ENCODE measurements around the gene XIAP.
"Not testable (repeated sequence)": the region's sequence is repeated elsewhere in the genome, so short reads cannot be mapped to it uniquely, and the experiment has no call there.

The XIAP gene

DNA sequence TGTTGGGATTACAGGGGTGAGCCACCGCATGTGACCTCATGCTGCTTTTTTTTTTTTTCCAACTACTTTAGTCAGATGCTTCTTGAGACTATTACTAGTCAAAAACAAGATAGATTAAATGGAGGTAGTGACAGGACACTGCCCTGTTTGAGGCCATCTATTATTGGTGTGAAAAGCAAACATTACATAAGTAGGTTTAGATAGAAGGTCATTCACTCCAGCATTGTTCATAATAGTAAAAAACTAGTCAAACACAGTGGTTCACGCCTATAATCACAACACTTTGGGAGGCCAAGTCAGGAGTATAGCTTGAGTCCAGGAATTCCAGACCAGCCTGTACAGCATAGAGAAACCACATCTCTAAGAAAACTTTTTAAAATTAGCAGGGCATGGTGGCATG lies 16.3 kb downstream of the XIAP start:
- no peak for DNase-seq (ENCODE audit: low spot score)

DNA sequence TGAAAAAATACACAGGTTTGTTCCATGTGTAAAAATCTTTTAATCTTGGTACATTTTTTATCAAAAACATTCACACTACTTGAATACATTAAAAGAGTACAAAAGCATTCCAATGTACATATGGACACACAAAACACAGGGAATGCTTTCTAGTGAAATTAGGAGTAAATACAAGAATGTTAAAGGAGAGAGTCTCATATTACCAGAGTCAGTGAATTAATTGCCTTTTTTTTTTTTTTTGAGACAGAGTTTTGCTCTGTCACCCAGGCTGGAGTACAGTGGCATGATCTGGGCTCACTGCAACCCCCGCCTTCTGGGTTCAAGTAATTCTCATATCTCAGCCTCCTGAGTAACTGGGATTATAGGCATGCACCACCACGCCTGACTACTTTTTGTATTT lies 17.0 kb downstream of the XIAP start:
- no peak for DNase-seq (ENCODE audit: low spot score)

- DNase-seq (ENCODE audit: low spot score) = no peak
Measured at GRCh38 chrX:123878252-123878721, 18.4 kb downstream of the XIAP start.

DNA sequence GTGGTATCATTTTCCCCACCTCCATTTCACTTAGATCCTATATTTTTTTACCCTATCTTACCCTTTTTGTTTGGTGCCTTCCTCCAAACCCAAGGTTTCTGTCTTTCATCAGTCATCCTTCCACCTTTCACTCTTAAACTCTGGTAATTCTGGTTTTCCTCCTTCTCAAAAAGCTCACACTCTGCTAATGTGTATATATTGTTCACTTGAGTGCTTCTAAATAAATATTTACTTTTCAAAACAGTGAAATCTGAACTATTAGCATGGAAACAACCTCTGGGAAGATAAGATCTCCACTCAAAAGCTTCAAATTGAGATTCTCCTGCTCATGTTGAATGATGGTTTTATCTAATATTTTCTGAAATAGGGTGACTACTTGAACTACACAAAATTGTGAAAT lies 21.5 kb downstream of the XIAP start:
- DNase-seq (ENCODE audit: low spot score) = no peak

DNA sequence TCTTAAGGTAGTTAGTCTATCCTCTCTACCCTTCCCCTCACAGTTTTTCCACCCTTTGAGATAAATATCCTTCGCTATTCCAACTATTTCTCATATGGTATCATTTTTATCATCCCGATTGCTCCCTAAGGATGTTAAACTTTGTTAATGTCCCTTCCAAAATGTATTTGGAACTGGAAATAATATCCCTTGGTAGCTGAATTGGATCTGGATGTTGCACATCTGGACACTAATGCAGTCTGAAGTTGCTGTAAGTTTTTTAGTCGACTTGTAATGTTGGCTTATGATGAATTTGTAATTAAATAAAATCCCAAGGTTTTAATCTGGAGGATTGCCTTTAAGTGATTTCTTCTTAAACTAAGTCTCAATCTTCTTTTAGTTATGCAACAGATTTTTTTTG lies 22.5 kb downstream of the XIAP start:
- DNase-seq (ENCODE audit: low spot score) = no peak

- DNase-seq (ENCODE audit: low spot score) = peak; percentile 45
Measured at GRCh38 chrX:123884809-123885408, 25.1 kb downstream of the XIAP start.

GRCh38 chrX:123899701-123900100 lies 39.8 kb downstream of the XIAP start:
- DNase-seq (ENCODE audit: low spot score) = no peak

GRCh38 chrX:123903261-123903660 lies 43.4 kb downstream of the XIAP start:
- not testable (repeated sequence) for DNase-seq (ENCODE audit: low spot score)

DNA sequence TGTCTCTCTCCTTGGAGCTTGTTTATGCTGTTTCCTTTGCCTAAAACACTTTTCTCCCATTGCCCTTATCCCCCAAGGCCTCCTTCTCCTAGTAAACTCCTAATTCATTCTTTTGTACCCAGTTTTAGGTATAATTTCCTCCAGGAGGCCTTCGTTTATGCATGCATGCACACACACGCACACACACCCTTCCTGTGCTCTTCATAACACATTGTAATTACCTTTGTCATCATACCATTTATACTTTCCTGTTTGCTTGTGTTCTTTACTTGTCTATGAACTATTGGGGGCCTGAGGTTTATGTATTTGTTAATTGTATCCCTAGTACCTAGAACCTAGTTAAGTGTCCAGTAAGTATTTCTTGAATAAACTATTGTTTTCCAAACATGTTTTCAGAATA lies 45.5 kb downstream of the XIAP start:
- no peak for DNase-seq (ENCODE audit: low spot score)

- no peak for DNase-seq (ENCODE audit: low spot score)
Measured at GRCh38 chrX:123906557-123907316, 46.9 kb downstream of the XIAP start.

GRCh38 chrX:123909523-123909922 lies 49.7 kb downstream of the XIAP start:
- DNase-seq (ENCODE audit: low spot score) = no peak

GRCh38 chrX:123917069-123917468 lies 57.2 kb downstream of the XIAP start:
- DNase-seq (ENCODE audit: low spot score) = no peak

GRCh38 chrX:123918106-123918721 lies 58.4 kb downstream of the XIAP start:
- DNase-seq (ENCODE audit: low spot score) = no peak

DNA sequence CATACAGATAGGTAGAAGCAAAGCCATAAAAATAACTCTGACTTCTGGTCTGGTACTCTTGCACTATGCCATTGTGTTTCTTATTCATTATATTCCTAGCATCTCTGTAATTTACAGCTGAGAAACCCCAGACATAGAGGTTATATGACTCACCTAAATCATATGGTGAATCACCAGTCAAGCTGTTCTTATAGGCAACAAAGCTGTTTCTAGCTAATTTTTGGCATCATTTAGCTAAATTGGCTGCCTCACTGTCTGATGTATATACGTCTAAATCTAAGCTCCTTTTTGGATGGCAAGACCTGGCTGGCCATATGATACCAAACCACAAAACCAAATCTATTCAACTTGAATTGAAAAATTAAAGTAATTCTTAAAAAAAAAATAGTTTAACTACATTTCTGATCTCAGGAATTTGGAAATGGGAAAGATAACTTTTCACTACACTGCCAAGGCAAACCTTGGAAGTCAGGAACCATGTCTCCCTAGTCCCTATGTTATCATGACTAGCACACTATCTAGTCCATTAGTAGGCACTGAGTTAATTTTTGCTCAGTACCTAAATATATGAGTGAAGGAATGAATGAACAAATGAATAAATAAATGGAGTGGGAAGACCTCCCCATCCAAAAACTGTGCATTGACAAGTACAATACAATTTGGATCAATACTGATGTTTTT lies 60.4 kb downstream of the XIAP start:
- DNase-seq (ENCODE audit: low spot score) = no peak

- no peak for DNase-seq (ENCODE audit: low spot score)
Measured at GRCh38 chrX:123923211-123923610, 63.4 kb downstream of the XIAP start.

DNA sequence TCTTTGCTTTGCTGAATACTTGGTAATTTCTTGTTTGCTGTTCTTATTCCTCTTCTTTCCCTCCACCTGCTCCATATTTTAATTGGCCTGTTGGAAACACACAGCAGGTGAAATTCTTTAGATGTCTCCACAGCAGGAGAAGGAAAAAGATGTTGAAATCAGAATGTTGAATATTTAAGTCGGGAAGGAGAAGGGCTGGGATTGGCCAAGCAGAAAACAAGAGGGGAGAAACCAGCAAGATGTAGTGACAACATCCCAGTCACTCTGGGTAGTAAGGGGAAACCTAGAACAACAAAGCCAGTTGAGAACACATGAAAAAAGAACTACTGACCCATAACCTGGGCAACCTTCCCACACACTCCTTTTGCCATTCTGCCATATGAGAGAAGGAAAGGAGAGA lies 64.3 kb downstream of the XIAP start:
- no peak for DNase-seq (ENCODE audit: low spot score)

GRCh38 chrX:123927845-123928244 lies 68.0 kb downstream of the XIAP start:
- no peak for DNase-seq (ENCODE audit: low spot score)

- DNase-seq (ENCODE audit: low spot score) = not testable (repeated sequence)
Measured at GRCh38 chrX:123932055-123932454, 72.2 kb downstream of the XIAP start.

- no peak for DNase-seq (ENCODE audit: low spot score)
Measured at GRCh38 chrX:123943074-123943473, 83.2 kb downstream of the XIAP start.

- DNase-seq (ENCODE audit: low spot score) = no peak
Measured at GRCh38 chrX:123943488-123943887, 83.6 kb downstream of the XIAP start.

- DNase-seq (ENCODE audit: low spot score) = no peak
Measured at GRCh38 chrX:123949846-123950245, 90.0 kb downstream of the XIAP start.

- peak; percentile 28 for DNase-seq (ENCODE audit: low spot score)
Measured at GRCh38 chrX:123959281-123960063, 99.6 kb downstream of the XIAP start.

All from D341Med (cell line).